ENCODE measurements around the gene ZBTB45.
"Not testable (repeated sequence)": the region's sequence is repeated elsewhere in the genome, so short reads cannot be mapped to it uniquely, and the experiment has no call there.

Gene ZBTB45

GRCh38 chr19:58474997-58475713 is 44.5 kb downstream of the ZBTB45 start:
- no peak for DNase-seq

- no peak for DNase-seq
Observed at GRCh38 chr19:58474291-58474996, 45.2 kb downstream of the ZBTB45 start.

GRCh38 chr19:58473775-58474174 is 45.8 kb downstream of the ZBTB45 start:
- DNase-seq: no peak

DNA sequence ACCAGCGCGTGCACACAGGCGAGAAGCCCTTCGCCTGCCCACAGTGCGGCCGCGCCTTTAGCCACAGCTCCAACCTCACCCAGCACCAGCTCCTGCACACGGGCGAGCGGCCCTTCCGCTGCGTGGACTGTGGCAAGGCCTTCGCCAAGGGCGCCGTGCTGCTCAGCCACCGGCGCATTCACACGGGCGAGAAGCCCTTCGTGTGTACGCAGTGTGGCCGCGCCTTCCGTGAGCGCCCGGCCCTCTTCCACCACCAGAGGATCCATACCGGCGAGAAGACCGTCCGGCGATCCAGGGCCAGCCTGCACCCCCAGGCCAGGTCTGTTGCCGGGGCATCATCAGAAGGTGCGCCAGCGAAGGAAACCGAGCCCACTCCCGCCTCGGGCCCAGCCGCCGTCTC is 47.9 kb downstream of the ZBTB45 start:
- DNase-seq: no peak

DNA sequence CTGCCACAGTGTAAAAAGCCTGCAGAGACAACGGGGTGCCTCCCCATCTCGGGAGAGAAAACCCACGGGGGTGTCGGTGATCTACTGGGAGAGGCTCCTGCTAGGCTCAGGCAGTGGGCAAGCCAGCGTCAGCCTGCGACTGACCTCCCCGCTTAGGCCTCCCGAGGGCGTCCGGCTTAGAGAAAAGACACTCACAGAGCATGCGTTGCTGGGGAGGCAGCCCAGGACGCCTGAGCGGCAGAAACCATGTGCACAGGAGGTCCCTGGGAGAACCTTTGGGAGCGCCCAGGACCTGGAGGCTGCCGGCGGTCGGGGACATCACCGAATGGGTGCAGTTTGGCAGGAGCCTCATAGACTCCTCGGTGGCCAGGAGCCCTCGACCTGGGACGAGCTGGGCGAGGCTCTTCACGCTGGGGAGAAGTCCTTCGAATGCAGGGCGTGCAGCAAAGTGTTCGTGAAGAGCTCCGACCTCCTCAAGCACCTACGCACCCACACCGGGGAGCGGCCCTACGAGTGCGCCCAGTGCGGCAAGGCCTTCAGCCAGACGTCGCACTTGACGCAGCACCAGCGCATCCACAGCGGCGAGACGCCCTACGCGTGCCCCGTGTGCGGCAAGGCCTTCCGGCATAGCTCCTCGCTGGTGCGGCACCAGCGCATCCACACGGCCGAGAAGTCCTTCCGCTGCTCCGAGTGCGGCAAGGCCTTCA is 48.6 kb downstream of the ZBTB45 start:
- DNase-seq: not testable (repeated sequence)

DNA sequence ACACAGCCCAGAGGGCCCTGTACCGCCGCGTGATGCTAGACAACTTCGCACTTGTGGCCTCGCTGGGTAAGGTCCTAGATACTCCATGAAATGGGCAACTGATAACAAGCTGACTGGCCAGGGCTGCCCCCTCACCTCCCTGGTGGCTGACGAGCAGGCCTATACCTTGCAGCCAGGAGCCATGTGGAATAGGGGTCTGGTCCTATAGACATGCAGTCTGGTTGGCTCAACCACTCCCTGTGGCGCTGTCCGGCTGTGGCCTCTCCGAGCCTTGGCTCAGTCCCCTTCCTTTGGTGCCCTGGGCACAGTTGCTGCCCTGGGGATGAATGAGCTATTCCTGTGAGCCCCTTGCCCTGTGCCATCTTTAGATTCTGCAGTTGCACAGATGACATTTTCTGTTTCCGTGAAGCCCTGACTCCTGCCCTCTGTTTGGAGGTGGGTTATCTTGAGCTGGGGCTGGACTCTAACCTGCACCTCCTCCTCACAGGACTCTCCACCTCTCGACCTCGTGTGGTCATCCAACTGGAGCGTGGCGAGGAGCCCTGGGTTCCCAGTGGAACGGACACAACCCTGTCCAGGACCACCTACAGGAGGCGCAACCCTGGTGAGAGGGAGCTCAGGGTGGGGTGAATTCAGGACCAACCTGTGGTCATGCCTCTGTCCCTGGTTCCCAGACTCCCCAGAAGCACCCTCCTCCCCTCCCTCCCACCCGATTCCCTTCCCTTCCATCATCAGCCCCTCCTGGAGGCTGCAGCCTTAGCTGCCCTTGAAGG is 50.2 kb downstream of the ZBTB45 start:
- DNase-seq: no peak

- DNase-seq: no peak
Observed at GRCh38 chr19:58468216-58468839, 51.3 kb downstream of the ZBTB45 start.

DNA sequence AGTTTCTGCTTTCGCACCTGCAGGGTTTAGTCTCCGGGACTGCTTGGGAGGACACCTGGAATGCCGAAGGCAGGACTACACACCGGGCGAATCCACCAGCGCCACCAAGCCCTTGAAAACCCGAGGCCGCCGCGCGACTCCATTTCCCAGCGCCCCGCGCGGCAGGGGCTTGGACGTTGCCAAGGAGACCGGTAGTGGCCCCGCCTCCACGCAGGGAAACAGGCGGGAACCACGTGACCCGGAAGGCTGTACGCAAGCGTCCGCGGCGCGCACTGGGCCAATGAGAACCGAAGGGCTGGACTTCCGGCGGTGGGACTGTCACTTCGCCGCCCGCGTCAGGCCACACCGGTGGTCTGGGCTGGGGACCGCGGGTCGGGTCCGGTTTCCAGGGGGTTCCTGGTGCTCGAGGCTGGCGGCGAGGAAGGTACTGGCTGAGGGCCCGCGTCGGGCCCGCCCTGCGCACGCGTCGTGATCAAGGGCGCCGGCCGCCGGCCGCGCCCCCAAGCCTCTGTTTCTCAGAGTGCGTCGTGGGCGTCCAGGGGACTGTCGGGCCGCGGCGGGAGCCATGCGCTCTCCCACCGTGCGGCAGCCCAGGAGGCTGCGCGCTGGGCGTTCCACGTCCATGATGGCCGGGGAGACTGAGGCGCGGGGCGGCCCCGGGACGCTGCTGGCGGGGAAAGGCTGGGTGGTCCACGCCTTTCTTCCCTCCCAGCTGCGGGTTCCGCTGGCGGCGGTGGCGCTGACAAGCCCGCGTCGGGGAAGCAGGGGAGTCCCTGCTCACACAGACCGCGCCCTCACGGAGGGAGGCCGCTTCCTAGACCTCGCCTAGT is 52.6 kb downstream of the ZBTB45 start, which contains the start of gene ZNF324:
Gene ZNF324 (plus strand): TSS at position 321 of the 830 bp plus-strand sequence. CDS start 2,106 bp downstream, outside the sequence.
- peak; percentile 99 for DNase-seq

DNA sequence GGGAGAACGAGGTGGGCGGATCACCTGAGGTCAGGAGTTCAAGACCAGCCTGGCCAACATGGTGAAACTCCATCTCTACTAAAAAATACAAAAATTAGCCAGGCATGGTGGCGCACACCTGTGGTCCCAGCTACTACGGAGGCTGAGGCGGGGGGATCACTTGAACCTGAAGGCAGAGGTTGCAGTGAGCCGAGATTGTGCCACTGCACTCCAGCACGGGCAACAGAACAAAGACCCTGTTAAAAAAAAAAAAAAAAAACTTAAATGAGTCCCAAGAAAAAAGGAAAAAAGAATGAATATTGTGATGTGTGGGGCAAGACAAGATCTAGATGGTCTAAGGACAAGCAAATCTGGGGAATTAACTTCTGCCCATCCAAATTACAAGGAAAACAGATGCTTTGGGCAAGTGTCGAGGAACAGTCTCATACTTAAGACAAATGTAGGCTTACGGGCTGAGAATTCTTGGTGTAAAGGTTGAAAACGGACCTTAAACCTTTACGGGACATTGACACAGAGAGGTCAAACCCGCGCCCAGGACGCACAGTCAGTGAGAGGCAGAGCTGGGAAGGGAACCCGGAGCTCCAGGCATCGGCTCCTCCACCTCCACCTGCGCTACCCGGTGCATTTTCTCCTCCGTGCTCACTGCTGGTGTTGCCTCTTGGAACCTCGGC is 53.4 kb downstream of the ZBTB45 start:
- no peak for DNase-seq
